Calu3 (cell line): Measurements from ENCODE around the gene CENPB. TPM values are rescaled to one million over a fixed set of nuclear protein-coding genes. Genes with fewer than 3 reads are reported as not detected.

Experiments used
- BruUV-seq: library from RNA; stranded (reverse); fragments of 400-500 nt; replicated peaks from 2 replicates; lab custom pipeline; 2021; lab: Mats Ljungman, UMichigan
- CTCF ChIA-PET: fragments of 300-600 bp; sonication (Branson Sonifier 250); formaldehyde crosslinking; loops from one replicate; lab custom pipeline; 2022; ENCODE audit warnings: antibody characterized with exemption; lab: Charles Lee
- DNase-seq: peaks from one replicate; pipeline ENCODE4 v3.0.0; 2022
- H3K27ac Mint-ChIP-seq: one replicate; pipeline ENCODE4 v1.8.0; 2022; ENCODE audit warnings: mixed read lengths; ENCODE audit not compliant: unreplicated experiment
- H3K27me3 Mint-ChIP-seq: one replicate; pipeline ENCODE4 v1.8.0; 2022; ENCODE audit warnings: mixed read lengths; ENCODE audit not compliant: unreplicated experiment
- H3K36me3 Mint-ChIP-seq: one replicate; pipeline ENCODE4 v1.8.0; 2022; ENCODE audit warnings: mild to moderate bottlenecking, moderate library complexity, mixed read lengths; ENCODE audit not compliant: insufficient read depth, unreplicated experiment
- H3K4me1 Mint-ChIP-seq: one replicate; pipeline ENCODE4 v1.8.0; 2022; ENCODE audit warnings: mild to moderate bottlenecking, low read depth, mixed read lengths; ENCODE audit not compliant: unreplicated experiment
- H3K4me3 Mint-ChIP-seq: one replicate; pipeline ENCODE4 v1.8.0; 2022; ENCODE audit warnings: mild to moderate bottlenecking, low read depth, moderate library complexity, mixed read lengths; ENCODE audit not compliant: unreplicated experiment
- H3K9me3 Mint-ChIP-seq: one replicate; pipeline ENCODE4 v1.8.0; 2022; ENCODE audit warnings: low read depth, mixed read lengths; ENCODE audit not compliant: unreplicated experiment
- intact Hi-C: fragments of 100-400 bp; cut with micrococcal nuclease; formaldehyde crosslinking; loops from one replicate; pipeline ENCODE4 v1.10.0; 2022; ENCODE audit not compliant: unreplicated experiment
- total RNA-seq: library from RNA; stranded (reverse); gene quantifications from 2 replicates; pipeline ENCODE4 v1.2.3, GENCODE V29; 2022
- TF ChIP-seq, protein P1 (sequence below): fragments of 200-600 bp; IDR thresholded peaks from one replicate; pipeline ENCODE4 v1.8.0; 2022; ENCODE audit warnings: antibody characterized with exemption; ENCODE audit not compliant: unreplicated experiment

The CENPB gene
- total RNA-seq, 1 experiment from 2014 or later: 44.9 TPM

- H3K9me3 Mint-ChIP-seq: no peaks in the 10 kb centered on the region
- peaks cover 42% of the 10 kb centered on the region for H3K36me3 Mint-ChIP-seq
- intact Hi-C loops: no loop called here
- H3K4me3 Mint-ChIP-seq: no peak overlapping the region
- no peak for DNase-seq
- BruUV-seq: no TSS peak
- no peak overlapping the region for H3K27ac Mint-ChIP-seq
- H3K27me3 Mint-ChIP-seq: peaks cover 23% of the 10 kb centered on the region
- CTCF ChIA-PET: interaction anchor here (0.6 kb wide), 1 partner anchor 94 kb away, joined by 3 read pairs; no protein-coding TSS in a partner anchor
- peaks cover 24% of the 10 kb centered on the region for H3K4me1 Mint-ChIP-seq
- TF ChIP-seq, protein P1, sequence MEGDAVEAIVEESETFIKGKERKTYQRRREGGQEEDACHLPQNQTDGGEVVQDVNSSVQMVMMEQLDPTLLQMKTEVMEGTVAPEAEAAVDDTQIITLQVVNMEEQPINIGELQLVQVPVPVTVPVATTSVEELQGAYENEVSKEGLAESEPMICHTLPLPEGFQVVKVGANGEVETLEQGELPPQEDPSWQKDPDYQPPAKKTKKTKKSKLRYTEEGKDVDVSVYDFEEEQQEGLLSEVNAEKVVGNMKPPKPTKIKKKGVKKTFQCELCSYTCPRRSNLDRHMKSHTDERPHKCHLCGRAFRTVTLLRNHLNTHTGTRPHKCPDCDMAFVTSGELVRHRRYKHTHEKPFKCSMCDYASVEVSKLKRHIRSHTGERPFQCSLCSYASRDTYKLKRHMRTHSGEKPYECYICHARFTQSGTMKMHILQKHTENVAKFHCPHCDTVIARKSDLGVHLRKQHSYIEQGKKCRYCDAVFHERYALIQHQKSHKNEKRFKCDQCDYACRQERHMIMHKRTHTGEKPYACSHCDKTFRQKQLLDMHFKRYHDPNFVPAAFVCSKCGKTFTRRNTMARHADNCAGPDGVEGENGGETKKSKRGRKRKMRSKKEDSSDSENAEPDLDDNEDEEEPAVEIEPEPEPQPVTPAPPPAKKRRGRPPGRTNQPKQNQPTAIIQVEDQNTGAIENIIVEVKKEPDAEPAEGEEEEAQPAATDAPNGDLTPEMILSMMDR: no peak
These were observed 2.9 kb downstream of the CENPB start for GRCh38 chr20:3783511-3784195.

- CTCF ChIA-PET: no interaction called here
- no TSS peak for BruUV-seq
- Mint-ChIP-seq H3K27me3 (peaks cover 29% of the 10 kb centered on the region), H3K36me3 (peaks cover 47% of the 10 kb centered on the region), H3K27ac (no peak overlapping the region), H3K4me3 (no peak overlapping the region), H3K4me1 (peaks cover 20% of the 10 kb centered on the region), H3K9me3 (no peaks in the 10 kb centered on the region)
- TF ChIP-seq, protein P1: no peak
- DNase-seq: peak; percentile 31
- intact Hi-C loops: no loop called here
These were observed 3.5 kb downstream of the CENPB start for GRCh38 chr20:3783068-3783489.

DNA sequence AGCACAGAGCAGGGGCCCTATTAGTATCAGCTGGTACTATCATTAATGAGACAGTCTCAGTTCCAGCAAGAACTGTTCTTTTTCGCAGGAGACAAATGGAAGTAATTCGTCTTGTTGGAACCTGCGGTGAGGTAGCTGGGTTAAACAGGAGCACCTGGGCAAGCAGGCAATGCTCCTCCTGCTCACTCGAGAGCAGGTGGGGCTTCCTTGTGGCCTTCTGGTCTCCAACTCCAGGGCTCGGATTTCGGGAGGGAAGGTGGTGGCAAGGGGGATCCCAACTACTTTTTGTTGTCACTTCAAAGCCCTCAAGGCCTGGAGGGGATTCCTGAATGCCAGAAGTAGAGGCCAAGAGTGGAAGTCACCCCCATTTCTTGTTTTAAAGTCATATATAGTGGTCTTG lies 3.9 kb downstream of the CENPB start:
- no peak for DNase-seq
- no peak overlapping the region for H3K4me3 Mint-ChIP-seq
- CTCF ChIA-PET: no interaction called here
- peaks cover 30% of the 10 kb centered on the region for H3K27me3 Mint-ChIP-seq
- H3K4me1 Mint-ChIP-seq: peaks cover 20% of the 10 kb centered on the region
- peaks cover 50% of the 10 kb centered on the region for H3K36me3 Mint-ChIP-seq
- TF ChIP-seq, protein P1: no peak
- intact Hi-C loops: no loop called here
- BruUV-seq: no TSS peak
- no peak overlapping the region for H3K27ac Mint-ChIP-seq
- no peaks in the 10 kb centered on the region for H3K9me3 Mint-ChIP-seq

GRCh38 chr20:3781153-3781910 lies 5.2 kb downstream of the CENPB start, which contains the start of gene SPEF1:
Gene SPEF1 (minus strand): TSS chr20:3781448. CDS start chr20:3781287, 161 bp downstream.
- TF ChIP-seq, protein P1: peak; percentile 22
- DNase-seq: peak; percentile 73
- CTCF ChIA-PET: interaction anchor here (0.7 to 1.2 kb wide), 3 partner anchors 13 to 39 kb away, joined by 3 to 5 read pairs (median 5); partner anchors contain the start of genes ADISSP and AP5S1
- intact Hi-C loops: no loop called here
- H3K36me3 Mint-ChIP-seq: peaks cover 50% of the 10 kb centered on the region
- no peaks in the 10 kb centered on the region for H3K9me3 Mint-ChIP-seq
- H3K27me3 Mint-ChIP-seq: peaks cover 30% of the 10 kb centered on the region
- peak within 1 kb of the TSS; percentile 78 for H3K4me3 Mint-ChIP-seq
- BruUV-seq: no TSS peak
- H3K27ac Mint-ChIP-seq: peak within 1 kb of the TSS; percentile 34
- H3K4me1 Mint-ChIP-seq: peaks cover 20% of the 10 kb centered on the region
